ENCODE results near the gene ATP6V1F.
A peak's percentile ranks its signal among the peaks of the same experiment; 100 is the strongest.

Gene ATP6V1F, protein sequence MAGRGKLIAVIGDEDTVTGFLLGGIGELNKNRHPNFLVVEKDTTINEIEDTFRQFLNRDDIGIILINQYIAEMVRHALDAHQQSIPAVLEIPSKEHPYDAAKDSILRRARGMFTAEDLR

GRCh38 chr7:128862571-128863432 lies at the start of gene ATP6V1F:
TSS of gene ATP6V1F (plus strand) at chr7:128862856. CDS start at chr7:128862905, 49 bp downstream.
- Mint-ChIP-seq H3K27ac (peak within 1 kb of the TSS; percentile 95), H3K27me3 (ENCODE audit: low read depth) (peaks cover 2% of the 10 kb centered on the region), H3K9me3 (no peaks in the 10 kb centered on the region), H3K4me1 (ENCODE audit: low read depth) (peaks cover 17% of the 10 kb centered on the region), H3K4me3 (peak within 1 kb of the TSS; percentile 98), H3K36me3 (ENCODE audit: low read depth) (peaks cover 12% of the 10 kb centered on the region)

DNA sequence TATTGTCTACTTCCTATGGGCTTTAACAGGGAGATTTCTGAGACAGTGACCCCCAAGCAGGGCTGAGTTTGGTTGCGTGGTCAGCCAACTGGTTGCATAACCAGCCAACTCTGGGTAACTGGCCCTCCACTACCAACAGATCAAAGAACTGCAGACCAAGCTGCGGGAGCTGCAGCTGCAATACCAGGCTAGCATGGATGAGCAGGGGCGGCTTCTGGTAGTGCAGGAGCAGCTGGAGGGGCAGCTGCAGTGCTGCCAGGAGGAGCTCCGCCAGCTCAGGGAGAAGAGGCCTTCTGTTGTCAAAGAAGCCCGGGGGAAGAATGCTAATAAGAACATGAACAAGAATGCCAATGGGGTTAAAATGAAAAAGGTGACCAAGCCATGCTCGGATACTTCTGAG lies 48.2 kb upstream of the ATP6V1F start:
- no peaks in the 10 kb centered on the region for H3K9me3 Mint-ChIP-seq
- no peaks in the 10 kb centered on the region for H3K27me3 Mint-ChIP-seq (ENCODE audit: low read depth)
- no peak overlapping the region for H3K4me3 Mint-ChIP-seq
- no peaks in the 10 kb centered on the region for H3K36me3 Mint-ChIP-seq (ENCODE audit: low read depth)
- no peak overlapping the region for H3K27ac Mint-ChIP-seq
- H3K4me1 Mint-ChIP-seq (ENCODE audit: low read depth), result no peaks in the 10 kb centered on the region

DNA sequence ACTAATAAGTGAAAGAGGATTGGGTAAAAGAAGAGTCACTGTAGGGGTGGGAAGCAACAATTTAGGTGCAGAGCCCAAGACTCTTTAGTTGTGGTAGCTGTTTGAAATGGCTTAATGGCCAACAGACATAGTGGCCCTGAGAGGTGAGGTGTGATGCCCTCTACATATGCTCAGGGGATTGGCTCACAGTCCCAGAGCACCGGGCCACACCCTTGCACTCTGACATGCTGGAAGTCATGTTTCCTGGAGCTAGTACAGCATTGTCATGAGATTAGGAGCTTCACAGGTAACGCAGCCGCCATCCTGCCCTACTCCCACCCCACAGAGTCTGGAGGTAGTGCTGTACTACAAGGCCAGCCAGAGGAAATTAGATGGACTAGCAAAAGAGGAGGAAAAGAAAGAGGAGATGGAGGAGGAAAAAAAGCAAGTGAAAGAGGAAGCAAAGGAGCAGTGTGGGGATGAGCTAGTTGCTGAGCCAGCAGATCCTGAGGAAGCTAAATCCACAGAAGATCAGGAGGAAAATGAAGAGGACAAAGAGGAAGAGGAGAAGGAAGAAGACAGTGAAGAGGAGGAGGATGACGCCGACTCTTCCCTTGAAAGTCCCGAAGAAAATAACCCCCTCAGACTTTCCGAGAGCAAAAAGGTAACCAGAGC lies 47.2 kb upstream of the ATP6V1F start:
- H3K4me1 Mint-ChIP-seq (ENCODE audit: low read depth), result no peaks in the 10 kb centered on the region
- H3K36me3 Mint-ChIP-seq (ENCODE audit: low read depth), result no peaks in the 10 kb centered on the region
- no peak overlapping the region for H3K27ac Mint-ChIP-seq
- H3K27me3 Mint-ChIP-seq (ENCODE audit: low read depth), result no peaks in the 10 kb centered on the region
- H3K4me3 Mint-ChIP-seq, result no peak overlapping the region
- no peaks in the 10 kb centered on the region for H3K9me3 Mint-ChIP-seq

DNA sequence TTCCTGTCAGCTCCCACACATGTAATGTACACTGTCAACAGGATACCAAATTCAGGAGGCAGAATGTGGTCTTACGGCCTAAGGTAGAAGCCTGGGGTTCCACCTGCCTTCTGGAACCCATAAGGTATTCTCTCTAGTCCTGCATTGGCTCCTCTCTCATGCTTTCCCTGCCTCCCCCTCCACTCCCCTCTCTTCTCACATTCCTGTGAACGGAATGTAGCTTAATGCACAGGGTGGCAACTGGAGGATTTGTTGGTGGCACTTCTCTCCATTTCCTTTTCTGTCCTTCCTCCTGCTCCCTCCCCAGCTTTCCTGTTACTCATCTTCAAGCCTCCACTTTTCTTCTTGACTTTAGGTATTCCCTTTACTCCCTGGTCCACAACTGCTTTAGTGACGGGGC lies 44.0 kb upstream of the ATP6V1F start:
- H3K4me3 Mint-ChIP-seq, result no peak overlapping the region

DNA sequence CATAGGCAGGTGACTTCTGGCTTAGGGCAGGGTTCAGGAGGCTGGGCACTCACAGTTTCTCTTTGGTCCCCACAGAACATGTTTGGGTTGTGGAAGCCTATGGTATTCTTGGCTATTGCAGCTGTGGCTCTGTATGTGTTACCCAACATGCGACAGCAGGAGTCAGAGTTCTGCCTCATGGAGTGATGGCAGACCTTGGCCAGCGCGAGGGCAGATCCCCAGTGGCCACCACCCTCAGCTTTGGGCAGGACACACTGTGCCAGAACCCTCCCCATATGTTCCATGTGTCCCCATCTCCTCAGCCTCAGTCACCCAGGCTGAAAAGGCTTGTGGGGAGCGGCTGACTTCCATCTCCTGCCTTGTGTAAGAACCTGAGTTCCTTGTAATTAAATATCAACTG lies 40.9 kb upstream of the ATP6V1F start:
- Mint-ChIP-seq H3K36me3 (ENCODE audit: low read depth) (no peaks in the 10 kb centered on the region), H3K27me3 (ENCODE audit: low read depth) (peaks cover 10% of the 10 kb centered on the region), H3K9me3 (no peaks in the 10 kb centered on the region), H3K27ac (no peak overlapping the region), H3K4me1 (ENCODE audit: low read depth) (no peaks in the 10 kb centered on the region), H3K4me3 (no peak overlapping the region)

More for the DNA sequence above, 44.0 kb upstream of the ATP6V1F start:
- no peaks in the 10 kb centered on the region for H3K4me1 Mint-ChIP-seq (ENCODE audit: low read depth)
- no peaks in the 10 kb centered on the region for H3K36me3 Mint-ChIP-seq (ENCODE audit: low read depth)
- no peak overlapping the region for H3K27ac Mint-ChIP-seq
- H3K27me3 Mint-ChIP-seq (ENCODE audit: low read depth), result peaks cover 3% of the 10 kb centered on the region
- H3K9me3 Mint-ChIP-seq, result no peaks in the 10 kb centered on the region

GRCh38 chr7:128826512-128826911 lies 36.1 kb upstream of the ATP6V1F start:
- peaks cover 1% of the 10 kb centered on the region for H3K4me1 Mint-ChIP-seq (ENCODE audit: low read depth)
- no peak overlapping the region for H3K27ac Mint-ChIP-seq
- H3K27me3 Mint-ChIP-seq (ENCODE audit: low read depth), result peaks cover 41% of the 10 kb centered on the region
- H3K4me3 Mint-ChIP-seq, result no peak overlapping the region
- no peaks in the 10 kb centered on the region for H3K9me3 Mint-ChIP-seq
- no peaks in the 10 kb centered on the region for H3K36me3 Mint-ChIP-seq (ENCODE audit: low read depth)

DNA sequence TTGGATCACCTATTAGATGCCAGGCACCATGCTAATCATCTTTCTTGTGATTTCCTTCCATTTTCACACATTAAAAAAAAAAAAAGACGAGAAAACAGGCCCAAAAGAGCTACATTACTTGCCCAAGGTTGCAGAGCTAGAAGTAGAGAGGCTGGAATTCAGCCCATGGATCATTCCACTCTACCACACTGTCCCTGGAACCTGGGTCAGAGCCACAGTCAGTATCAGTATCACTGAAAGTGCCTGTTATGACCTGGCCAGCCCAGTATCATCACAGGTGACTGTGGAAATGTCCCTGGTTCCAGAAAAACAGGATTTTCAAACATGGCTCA lies 35.8 kb upstream of the ATP6V1F start:
- H3K36me3 Mint-ChIP-seq (ENCODE audit: low read depth), result no peaks in the 10 kb centered on the region
- H3K9me3 Mint-ChIP-seq, result no peaks in the 10 kb centered on the region
- peaks cover 1% of the 10 kb centered on the region for H3K4me1 Mint-ChIP-seq (ENCODE audit: low read depth)
- H3K27ac Mint-ChIP-seq, result no peak overlapping the region
- H3K4me3 Mint-ChIP-seq, result no peak overlapping the region
- H3K27me3 Mint-ChIP-seq (ENCODE audit: low read depth), result peaks cover 45% of the 10 kb centered on the region

- peaks cover 1% of the 10 kb centered on the region for H3K4me1 Mint-ChIP-seq (ENCODE audit: low read depth)
- H3K36me3 Mint-ChIP-seq (ENCODE audit: low read depth), result no peaks in the 10 kb centered on the region
- H3K9me3 Mint-ChIP-seq, result no peaks in the 10 kb centered on the region
- no peak overlapping the region for H3K4me3 Mint-ChIP-seq
- H3K27ac Mint-ChIP-seq, result no peak overlapping the region
- peaks cover 50% of the 10 kb centered on the region for H3K27me3 Mint-ChIP-seq (ENCODE audit: low read depth)
These were observed 35.3 kb upstream of the ATP6V1F start for GRCh38 chr7:128827248-128827958.

GRCh38 chr7:128827971-128828711 lies 34.5 kb upstream of the ATP6V1F start:
- no peak overlapping the region for H3K4me3 Mint-ChIP-seq
- no peak overlapping the region for H3K27ac Mint-ChIP-seq
- no peaks in the 10 kb centered on the region for H3K36me3 Mint-ChIP-seq (ENCODE audit: low read depth)
- H3K27me3 Mint-ChIP-seq (ENCODE audit: low read depth), result peaks cover 50% of the 10 kb centered on the region
- peaks cover 1% of the 10 kb centered on the region for H3K4me1 Mint-ChIP-seq (ENCODE audit: low read depth)
- no peaks in the 10 kb centered on the region for H3K9me3 Mint-ChIP-seq

GRCh38 chr7:128829391-128830166 lies 33.1 kb upstream of the ATP6V1F start:
- Mint-ChIP-seq H3K9me3 (no peaks in the 10 kb centered on the region), H3K4me3 (no peak overlapping the region), H3K27ac (no peak overlapping the region), H3K36me3 (ENCODE audit: low read depth) (no peaks in the 10 kb centered on the region), H3K4me1 (ENCODE audit: low read depth) (peaks cover 1% of the 10 kb centered on the region), H3K27me3 (ENCODE audit: low read depth) (peaks cover 56% of the 10 kb centered on the region)

GRCh38 chr7:128830231-128831177 lies 32.2 kb upstream of the ATP6V1F start, which contains the start of gene FLNC:
TSS of gene FLNC (plus strand) at chr7:128830406. CDS start at chr7:128830638, 232 bp downstream.
- Mint-ChIP-seq H3K4me3 (peak within 1 kb of the TSS; percentile 21), H3K27ac (no peak within 1 kb of the TSS), H3K9me3 (no peaks in the 10 kb centered on the region), H3K4me1 (ENCODE audit: low read depth) (peaks cover 1% of the 10 kb centered on the region), H3K27me3 (ENCODE audit: low read depth) (peaks cover 58% of the 10 kb centered on the region), H3K36me3 (ENCODE audit: low read depth) (no peaks in the 10 kb centered on the region)

DNA sequence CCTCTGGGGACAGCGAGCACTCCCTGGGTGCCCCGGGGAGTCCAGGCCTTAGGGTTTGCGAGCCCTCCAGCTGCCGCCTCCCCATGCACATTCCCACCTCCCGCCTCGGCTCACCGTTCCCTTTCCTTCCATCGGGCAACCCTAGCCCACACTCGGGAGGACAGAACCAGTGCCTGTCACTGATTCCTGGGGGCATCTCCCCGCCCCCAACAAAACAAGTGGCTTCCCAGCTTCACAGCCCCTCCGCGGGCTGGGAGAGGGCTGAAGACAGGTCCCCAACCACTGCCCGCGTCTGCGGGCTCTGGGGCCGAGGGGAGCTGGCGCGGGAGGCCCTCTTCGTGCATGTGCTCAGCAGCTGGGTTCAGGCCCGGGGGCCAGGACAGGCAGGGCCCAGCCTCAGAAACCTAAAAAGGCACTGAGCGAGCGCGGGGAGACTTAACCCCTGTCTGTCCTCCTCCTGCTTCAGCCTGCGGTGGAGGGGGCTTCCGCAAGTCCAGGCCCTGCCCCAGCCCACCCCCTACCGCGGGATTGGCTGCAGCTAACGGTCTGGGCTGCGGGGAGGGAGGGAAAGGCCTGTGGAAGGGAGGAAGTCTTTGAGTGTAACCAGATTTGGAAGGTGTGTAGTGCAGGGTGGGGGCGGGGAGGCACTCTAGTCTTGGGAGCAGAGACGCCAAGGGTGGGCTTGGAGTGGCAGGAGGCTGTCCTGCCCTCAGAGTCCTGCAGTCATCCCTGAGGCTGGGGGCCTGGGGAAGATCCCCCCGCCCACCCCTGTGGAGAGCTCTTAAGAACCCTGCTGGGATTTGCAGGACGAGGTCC lies 31.3 kb upstream of the ATP6V1F start:
- no peak overlapping the region for H3K4me3 Mint-ChIP-seq
- H3K9me3 Mint-ChIP-seq, result no peaks in the 10 kb centered on the region
- H3K36me3 Mint-ChIP-seq (ENCODE audit: low read depth), result no peaks in the 10 kb centered on the region
- peaks cover 1% of the 10 kb centered on the region for H3K4me1 Mint-ChIP-seq (ENCODE audit: low read depth)
- peaks cover 58% of the 10 kb centered on the region for H3K27me3 Mint-ChIP-seq (ENCODE audit: low read depth)
- H3K27ac Mint-ChIP-seq, result no peak overlapping the region
